Endothelial cell of umbilical vein (primary cell): Measurements from ENCODE around the gene PLEKHD1. TPM values are rescaled to one million over a fixed set of nuclear protein-coding genes. Genes with fewer than 3 reads are reported as not detected.

Experiments used
- BruUV-seq: library from RNA; stranded (reverse); fragments of 400-500 nt; replicated peaks from 2 replicates; lab custom pipeline; 2021; lab: Mats Ljungman, UMichigan
- CTCF ChIA-PET: fragments of 300-600, 350-600 bp; sonication (Branson Sonifier 250); formaldehyde crosslinking; loops from one replicate; lab custom pipeline; 2021; ENCODE audit warnings: antibody characterized with exemption, inconsistent platforms; lab: Charles Lee
- POLR2A ChIA-PET: fragments of 300-600, 350-600 bp; sonication (Branson Sonifier 250); formaldehyde crosslinking; loops from one replicate; lab custom pipeline; 2021; ENCODE audit warnings: antibody characterized with exemption, inconsistent platforms; lab: Charles Lee
- DNase-seq: peaks from one replicate; pipeline ENCODE4 v3.0.0-alpha.2; 2011; ENCODE audit warnings: low read depth, low spot score
- FAIRE-seq: peaks from 2 replicates; lab custom pipeline; 2011; peaks lifted over from hg19 to GRCh38; lab: Jason Lieb, UNC
- H2AFZ ChIP-seq: 2 replicates; pipeline ENCODE4 v1.6.0; 2012; ENCODE audit warnings: low read depth, low read length, control low read depth, inconsistent platforms
- H3K27ac ChIP-seq: 2 replicates; pipeline ENCODE4 v1.5.1; 2011; ENCODE audit warnings: low read depth, mild to moderate bottlenecking, control low read depth, low read length, moderate library complexity; ENCODE audit not compliant: insufficient read depth
- H3K27me3 ChIP-seq, 2 experiments: 2 replicates each; pipeline versions ENCODE4 v1.6.0 to v1.6.1; 2011; ENCODE audit warnings: low read length in 2 of 2, mixed read lengths in 1 of 2; ENCODE audit not compliant: control insufficient read depth in 2 of 2, insufficient read depth in 2 of 2
- H3K36me3 ChIP-seq, 2 experiments: 2 replicates in 1 of 2; 3 replicates in 1 of 2; pipeline ENCODE4 v1.5.1; 2011; ENCODE audit warnings: low read length in 2 of 2, mild to moderate bottlenecking in 1 of 2, moderate library complexity in 1 of 2; ENCODE audit not compliant: control insufficient read depth in 2 of 2, insufficient read depth in 2 of 2; ENCODE audit errors: extremely low read depth in 1 of 2
- H3K4me1 ChIP-seq: 3 replicates; pipeline ENCODE4 v1.5.1; 2011; ENCODE audit warnings: mild to moderate bottlenecking, low read length; ENCODE audit not compliant: control insufficient read depth, insufficient read depth; ENCODE audit errors: extremely low read depth
- H3K4me2 ChIP-seq: 2 replicates; pipeline ENCODE4 v1.6.1; 2011; ENCODE audit warnings: low read length, control low read depth, mixed read lengths; ENCODE audit not compliant: insufficient read depth
- H3K4me3 ChIP-seq, 3 experiments: fragments of 200-600 bp in 1 of 3; sonication (generic), shearing (Covaris generic) in 1 of 3; replicated peaks in 1 of 3; 2 replicates each; pipeline ENCODE4 v1.5.1; 2011 to 2016; ENCODE audit warnings: control low read depth in 3 of 3, low read length in 3 of 3, mild to moderate bottlenecking in 2 of 3, inconsistent platforms in 1 of 3, low read depth in 1 of 3, moderate library complexity in 1 of 3; ENCODE audit not compliant: insufficient read depth in 1 of 3
- H3K79me2 ChIP-seq: 2 replicates; pipeline ENCODE4 v1.6.0; 2012; ENCODE audit warnings: low read length, inconsistent platforms; ENCODE audit not compliant: control insufficient read depth, insufficient read depth
- H3K9ac ChIP-seq: replicated peaks from 2 replicates; pipeline ENCODE3; 2011; ENCODE audit warnings: low read length, control low read depth; ENCODE audit not compliant: insufficient read depth; ENCODE audit errors: extremely low read depth
- H3K9me1 ChIP-seq: replicated peaks from 3 replicates; pipeline ENCODE4 v1.6.0; 2011; ENCODE audit warnings: mild to moderate bottlenecking, low read length; ENCODE audit not compliant: control insufficient read depth, insufficient read depth; ENCODE audit errors: extremely low read depth
- H3K9me3 ChIP-seq: replicated peaks from 2 replicates; pipeline ENCODE4 v1.5.1; 2012; ENCODE audit warnings: low read length, inconsistent platforms; ENCODE audit not compliant: control insufficient read depth, insufficient read depth
- H4K20me1 ChIP-seq: replicated peaks from 2 replicates; pipeline ENCODE3; 2011; ENCODE audit warnings: mild to moderate bottlenecking, low read length; ENCODE audit not compliant: control insufficient read depth, insufficient read depth; ENCODE audit errors: extremely low read depth
- EZH2 ChIP-seq: IDR thresholded peaks from 2 replicates; pipeline ENCODE4 v1.6.1; 2012; ENCODE audit warnings: borderline replicate concordance, low read depth, mild to moderate bottlenecking, moderate library complexity, low read length, inconsistent platforms; ENCODE audit not compliant: severe bottlenecking
- MYC ChIP-seq: IDR thresholded peaks from one replicate; pipeline ENCODE4 v1.6.1; 2011; ENCODE audit warnings: mild to moderate bottlenecking, low read depth, low read length
- POLR2A ChIP-seq: IDR thresholded peaks from 2 replicates; pipeline ENCODE4 v1.6.1; 2012; ENCODE audit warnings: low read depth, mild to moderate bottlenecking, control low read depth, low read length
- dilution Hi-C: fragments of 300-500 bp; cut with MboI; formaldehyde crosslinking; loops from one replicate; pipeline ENCODE4 v1.15.0; 2019; ENCODE audit warnings: low sequenced_read_pairs; ENCODE audit not compliant: extremely low pct_ligation_motif_present
- intact Hi-C: fragments of 100-400 bp; cut with micrococcal nuclease; formaldehyde crosslinking; loops from one replicate; pipeline ENCODE4 v1.10.0; 2022
- polyA plus RNA-seq, 4 experiments: library from polyadenylated mRNA; depleted of rRNA in 3 of 4; stranded (reverse) in 3 of 4; unstranded in 1 of 4; fragments of >200 nt; gene quantifications; 2 replicates each; pipeline versions ENCODE4 v1.2.1 to v1.2.3, GENCODE V29; 2011 to 2012; ENCODE audit warnings: missing spikeins in 1 of 4
- total RNA-seq: library from RNA; stranded (reverse); gene quantifications from 2 replicates; pipeline ENCODE4 v1.2.3, GENCODE V29; 2021
- TF ChIP-seq, protein P1 (sequence below), 2 donors: IDR thresholded peaks; 1 replicate in 1 of 2; 2 replicates in 1 of 2; pipeline ENCODE4 v1.5.1; 2011; ENCODE audit warnings: low read length in 2 of 2, mild to moderate bottlenecking in 2 of 2, moderate library complexity in 2 of 2, control low read depth in 1 of 2, inconsistent platforms in 1 of 2, low read depth in 1 of 2; ENCODE audit not compliant: insufficient read depth in 1 of 2; ENCODE audit errors: extremely low read depth in 1 of 2
- TF ChIP-seq, protein P2 (sequence below): IDR thresholded peaks from 2 replicates; pipeline ENCODE4 v1.6.1; 2011; ENCODE audit not compliant: insufficient read depth, insufficient read length

The PLEKHD1 gene
- total and polyA plus RNA-seq, 2 donors (not counting 3 experiments of a cell fraction or from before 2014, with no cell fraction given), result 0.01 TPM; not detected in 1

DNA sequence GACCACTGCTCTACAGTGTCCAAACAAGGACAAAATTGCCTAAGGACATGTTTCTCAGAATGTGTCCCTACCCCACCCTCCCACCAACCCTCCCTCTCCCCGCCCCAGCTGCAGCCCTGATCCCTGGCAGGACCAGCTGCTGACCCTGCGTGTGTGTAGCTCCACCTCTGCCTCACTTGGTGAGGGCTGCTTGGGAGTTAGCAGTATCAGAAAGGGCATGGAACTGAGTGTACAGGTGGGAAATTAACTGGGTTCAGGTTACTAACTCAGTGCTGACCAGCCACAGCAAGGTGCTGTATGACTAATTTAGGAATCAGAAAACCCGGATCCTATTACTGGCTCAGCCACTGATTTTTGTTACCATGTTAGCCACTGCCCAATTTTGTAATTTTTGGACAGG lies 11.3 kb upstream of the PLEKHD1 start:
- intact Hi-C loops (loop anchor here (10.0 kb wide), 1 partner anchor 252 kb away; no protein-coding TSS in a partner anchor), dilution Hi-C loops (no loop called here)

More for the DNA sequence above, 11.3 kb upstream of the PLEKHD1 start:
- Histone ChIP-seq H3K27ac (no peak overlapping the region), H3K9ac (no peak overlapping the region), H4K20me1 (no peaks in the 10 kb centered on the region), H3K36me3 (no peaks in the 10 kb centered on the region), H3K4me1 (no peaks in the 10 kb centered on the region), H3K9me3 (no peaks in the 10 kb centered on the region), H3K27me3 (no peaks in the 10 kb centered on the region), H3K4me3 (no peak overlapping the region), H3K4me2 (no peak overlapping the region), H3K9me1 (no peaks in the 10 kb centered on the region), H3K79me2 (no peaks in the 10 kb centered on the region), H2AFZ (no peak overlapping the region)
- ChIA-PET POLR2A (no interaction called here), CTCF (interaction anchor here (2.5 to 3.4 kb wide), 4 partner anchors 8 to 18 kb away, joined by 8 to 27 read pairs (median 16); no protein-coding TSS in a partner anchor)
- FAIRE-seq, result no peak
- BruUV-seq, result no TSS peak
- DNase-seq, result no peak
- TF ChIP-seq, protein P1, sequence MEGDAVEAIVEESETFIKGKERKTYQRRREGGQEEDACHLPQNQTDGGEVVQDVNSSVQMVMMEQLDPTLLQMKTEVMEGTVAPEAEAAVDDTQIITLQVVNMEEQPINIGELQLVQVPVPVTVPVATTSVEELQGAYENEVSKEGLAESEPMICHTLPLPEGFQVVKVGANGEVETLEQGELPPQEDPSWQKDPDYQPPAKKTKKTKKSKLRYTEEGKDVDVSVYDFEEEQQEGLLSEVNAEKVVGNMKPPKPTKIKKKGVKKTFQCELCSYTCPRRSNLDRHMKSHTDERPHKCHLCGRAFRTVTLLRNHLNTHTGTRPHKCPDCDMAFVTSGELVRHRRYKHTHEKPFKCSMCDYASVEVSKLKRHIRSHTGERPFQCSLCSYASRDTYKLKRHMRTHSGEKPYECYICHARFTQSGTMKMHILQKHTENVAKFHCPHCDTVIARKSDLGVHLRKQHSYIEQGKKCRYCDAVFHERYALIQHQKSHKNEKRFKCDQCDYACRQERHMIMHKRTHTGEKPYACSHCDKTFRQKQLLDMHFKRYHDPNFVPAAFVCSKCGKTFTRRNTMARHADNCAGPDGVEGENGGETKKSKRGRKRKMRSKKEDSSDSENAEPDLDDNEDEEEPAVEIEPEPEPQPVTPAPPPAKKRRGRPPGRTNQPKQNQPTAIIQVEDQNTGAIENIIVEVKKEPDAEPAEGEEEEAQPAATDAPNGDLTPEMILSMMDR (IDR thresholded peaks at IDR 0.05; ENCODE audit: extremely low read depth in 1 of 2, insufficient read depth in 1 of 2, low read depth in 1 of 2, low read length in 2 of 2), result no peak
- TF ChIP-seq POLR2A (no peak), EZH2 (no peak), MYC (no peak)
- TF ChIP-seq, protein P2, sequence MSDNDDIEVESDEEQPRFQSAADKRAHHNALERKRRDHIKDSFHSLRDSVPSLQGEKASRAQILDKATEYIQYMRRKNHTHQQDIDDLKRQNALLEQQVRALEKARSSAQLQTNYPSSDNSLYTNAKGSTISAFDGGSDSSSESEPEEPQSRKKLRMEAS, result no peak
